ENCODE data around the gene EXOC6B.

The EXOC6B gene

GRCh38 chr2:72261076-72261475, 564.8 kb downstream of the EXOC6B start:
- no peak for DNase-seq

- DNase-seq: no peak
Observed at GRCh38 chr2:72255540-72255939, 570.3 kb downstream of the EXOC6B start.

- no peak for DNase-seq
Observed at GRCh38 chr2:72254831-72255451, 570.9 kb downstream of the EXOC6B start.

GRCh38 chr2:72238311-72238710, 587.5 kb downstream of the EXOC6B start:
- DNase-seq: no peak

GRCh38 chr2:72237549-72237948, 588.3 kb downstream of the EXOC6B start:
- DNase-seq: no peak

GRCh38 chr2:72236445-72237067, 589.3 kb downstream of the EXOC6B start:
- DNase-seq: no peak

GRCh38 chr2:72235497-72236415, 590.1 kb downstream of the EXOC6B start:
- DNase-seq: no peak

GRCh38 chr2:72233211-72233610, 592.6 kb downstream of the EXOC6B start:
- DNase-seq: no peak

- DNase-seq: no peak
Observed at GRCh38 chr2:72222829-72223564, 602.8 kb downstream of the EXOC6B start.

GRCh38 chr2:72220170-72220569, 605.7 kb downstream of the EXOC6B start:
- no peak for DNase-seq

GRCh38 chr2:72214429-72215143, 611.2 kb downstream of the EXOC6B start:
- no peak for DNase-seq

- DNase-seq: no peak
Observed at GRCh38 chr2:72212486-72212855, 613.4 kb downstream of the EXOC6B start.

GRCh38 chr2:72211777-72212485, 613.9 kb downstream of the EXOC6B start:
- DNase-seq: no peak

GRCh38 chr2:72211350-72211749, 614.5 kb downstream of the EXOC6B start:
- no peak for DNase-seq

GRCh38 chr2:72210470-72210869, 615.4 kb downstream of the EXOC6B start:
- no peak for DNase-seq

- DNase-seq: no peak
Observed at GRCh38 chr2:72208225-72208624, 617.6 kb downstream of the EXOC6B start.

- no peak for DNase-seq
Observed at GRCh38 chr2:72207334-72207733, 618.5 kb downstream of the EXOC6B start.

- DNase-seq: no peak
Observed at GRCh38 chr2:72205504-72205881, 620.3 kb downstream of the EXOC6B start.

GRCh38 chr2:72204786-72205503, 620.9 kb downstream of the EXOC6B start:
- DNase-seq: no peak

GRCh38 chr2:72204156-72204785, 621.6 kb downstream of the EXOC6B start:
- DNase-seq: no peak
